GM19099 (cell line): ENCODE results near the gene MYO18A.

ENCODE experiments used
- POLR2A ChIP-seq: IDR thresholded peaks from 3 replicates; pipeline ENCODE4 v1.6.1; 2011; ENCODE audit warnings: low read depth; ENCODE audit not compliant: insufficient read length; ENCODE audit errors: extremely low read depth

Gene MYO18A

DNA sequence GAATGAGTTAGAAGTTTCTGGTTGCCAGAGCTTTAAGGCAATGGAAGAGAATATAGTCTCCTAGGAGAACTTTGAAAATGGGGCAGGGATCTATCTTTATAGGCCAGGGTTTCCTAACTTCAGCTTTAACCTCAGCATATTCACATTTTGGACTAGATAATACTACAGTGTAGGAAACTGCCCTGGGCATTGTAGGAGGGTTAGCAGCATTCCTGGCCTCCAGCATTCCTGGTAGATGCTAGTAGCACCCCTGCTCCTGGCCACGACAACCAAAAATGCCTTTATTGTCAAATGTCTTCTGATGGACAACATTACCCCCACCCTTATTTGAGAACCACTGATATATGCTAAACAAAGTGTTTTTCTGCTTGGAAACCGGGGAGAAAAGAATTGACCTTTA is 27.8 kb upstream of the MYO18A start:
- no peak for TF ChIP-seq POLR2A

DNA sequence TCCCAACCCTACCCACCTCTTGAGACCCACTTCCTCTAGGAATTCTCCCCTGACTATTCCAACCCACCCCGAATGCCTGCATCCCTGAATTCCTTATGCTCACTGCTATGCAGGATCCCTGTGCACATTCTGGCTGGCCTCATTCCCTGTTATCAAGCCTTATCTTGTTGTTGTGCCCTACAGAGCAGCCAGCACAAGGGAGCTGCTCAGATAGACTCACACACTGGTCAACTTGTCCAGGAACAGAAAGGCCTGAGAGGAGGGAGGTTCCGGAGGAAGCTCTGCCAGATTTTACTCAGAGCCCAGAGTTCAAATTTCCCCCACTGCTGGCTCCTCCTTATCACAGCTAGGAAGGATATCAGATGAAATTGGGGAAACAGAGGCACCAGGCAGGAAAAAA is 24.8 kb upstream of the MYO18A start:
- no peak for TF ChIP-seq POLR2A

DNA sequence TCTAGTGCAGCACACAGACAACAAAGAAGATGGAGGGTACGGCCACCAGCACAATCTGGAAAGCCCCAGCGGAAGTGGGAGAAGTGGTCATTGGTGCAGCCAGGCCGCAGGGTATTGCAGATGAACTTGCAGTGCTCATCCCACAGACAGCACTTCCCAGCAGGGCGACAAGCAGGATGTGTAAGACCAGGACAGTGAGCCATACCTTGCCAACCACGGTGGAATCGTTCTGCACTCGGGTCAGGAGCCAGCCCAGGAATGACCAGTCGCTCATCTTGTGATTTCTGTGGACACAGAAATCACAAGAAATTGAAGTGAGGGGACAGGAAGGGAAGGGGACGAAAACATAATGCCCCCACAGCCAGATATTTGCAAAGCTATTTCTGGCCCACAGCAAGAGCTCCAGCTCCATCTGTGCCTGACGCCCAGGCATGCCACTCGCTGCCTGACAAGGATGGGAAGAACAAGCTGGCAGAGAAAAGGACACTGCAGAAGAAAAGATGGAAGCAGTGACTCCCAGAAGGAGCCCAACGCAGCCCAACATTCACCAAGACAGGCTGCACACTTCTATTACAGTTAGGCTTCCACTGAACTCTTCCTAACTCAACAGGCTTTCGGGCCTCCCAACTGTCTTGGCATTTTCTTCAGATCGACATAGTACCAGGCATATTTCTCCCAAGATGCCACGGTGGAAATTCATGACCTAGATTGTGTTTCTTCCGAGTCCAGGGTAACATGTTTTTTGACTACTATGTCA is 17.5 kb upstream of the MYO18A start:
- TF ChIP-seq POLR2A = no peak

DNA sequence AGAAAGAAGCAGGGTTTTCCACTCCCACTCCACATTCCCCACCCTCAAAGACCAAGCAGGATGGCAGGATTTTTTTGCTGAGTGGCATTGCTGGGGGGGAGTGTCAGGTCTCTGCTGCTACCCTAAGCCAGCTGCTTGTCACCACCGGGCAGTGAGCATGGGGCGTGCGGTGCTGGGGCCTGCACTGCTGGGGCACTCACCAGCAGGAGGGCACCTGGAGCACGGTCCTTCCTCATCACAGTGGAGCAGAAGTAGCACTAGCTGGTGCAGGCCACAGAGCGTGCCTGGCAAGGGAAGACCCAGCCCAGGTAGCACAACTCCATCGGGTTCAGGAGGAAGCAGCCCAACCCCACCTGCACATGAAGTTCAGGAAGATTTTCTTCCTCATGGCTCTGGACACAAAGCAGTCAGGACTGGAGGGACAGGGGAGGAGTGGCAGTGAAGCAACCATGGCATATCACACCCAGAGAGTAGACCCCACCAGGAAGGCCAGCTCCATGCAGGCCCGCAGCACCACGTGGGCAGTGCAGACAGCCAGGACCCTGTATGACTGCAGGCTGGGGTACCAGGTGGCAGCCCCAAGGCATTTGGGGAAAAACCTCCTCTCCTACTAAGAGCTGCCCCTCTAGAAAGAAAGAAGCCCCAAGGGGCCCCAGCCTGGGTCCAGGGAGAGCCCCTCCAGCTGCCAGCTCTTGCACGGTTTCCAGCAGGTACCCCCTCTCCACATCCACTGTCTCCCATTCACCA is 16.7 kb upstream of the MYO18A start:
- no peak for TF ChIP-seq POLR2A

DNA sequence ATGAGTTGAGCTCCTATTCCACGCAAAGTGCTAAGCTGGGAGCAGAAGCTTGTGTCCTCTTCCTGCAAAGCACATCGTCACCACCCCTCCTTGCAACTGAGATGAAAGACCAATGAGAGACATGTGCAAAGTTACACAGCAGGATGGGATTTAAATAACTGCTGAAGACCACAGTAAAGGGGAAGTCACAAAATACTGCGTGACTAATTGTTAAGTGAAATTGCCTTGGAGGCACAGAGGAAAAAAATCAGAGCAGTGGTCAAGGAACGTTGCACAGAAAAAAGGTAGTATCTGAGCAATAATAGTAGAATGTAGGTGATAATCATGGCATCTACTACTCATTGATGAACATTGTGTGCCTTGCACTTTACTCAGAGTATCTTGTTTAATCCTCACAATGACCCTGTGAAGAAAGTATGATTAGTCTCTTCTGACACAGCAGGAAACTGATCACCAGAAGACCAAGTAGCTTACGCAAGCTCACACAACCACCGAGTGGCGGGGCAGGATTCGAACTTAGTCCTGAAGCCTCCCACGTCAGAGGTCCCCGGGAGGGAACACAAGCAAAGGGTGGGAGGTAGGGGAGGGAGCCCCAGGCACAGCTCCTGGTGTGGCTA is 15.4 kb upstream of the MYO18A start:
- TF ChIP-seq POLR2A = no peak

DNA sequence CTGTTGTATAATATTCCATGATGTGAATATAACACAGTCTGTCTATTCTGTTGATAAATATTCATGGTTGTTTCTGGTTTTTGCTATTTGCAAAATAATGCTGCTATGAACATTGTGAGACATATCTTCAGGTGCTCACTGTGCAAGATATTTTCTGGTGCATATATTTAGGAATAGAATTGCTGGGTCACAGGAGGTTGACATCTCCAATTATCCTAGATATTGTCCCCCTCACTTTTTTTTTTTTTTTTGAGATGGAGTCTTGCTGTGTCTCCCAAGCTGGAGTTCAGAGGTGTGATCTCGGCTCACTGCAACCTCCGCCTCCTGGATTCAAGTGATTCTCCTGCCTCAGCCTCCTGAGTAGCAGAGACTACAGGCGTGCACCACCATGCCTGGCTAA is 14.5 kb upstream of the MYO18A start:
- no peak for TF ChIP-seq POLR2A

DNA sequence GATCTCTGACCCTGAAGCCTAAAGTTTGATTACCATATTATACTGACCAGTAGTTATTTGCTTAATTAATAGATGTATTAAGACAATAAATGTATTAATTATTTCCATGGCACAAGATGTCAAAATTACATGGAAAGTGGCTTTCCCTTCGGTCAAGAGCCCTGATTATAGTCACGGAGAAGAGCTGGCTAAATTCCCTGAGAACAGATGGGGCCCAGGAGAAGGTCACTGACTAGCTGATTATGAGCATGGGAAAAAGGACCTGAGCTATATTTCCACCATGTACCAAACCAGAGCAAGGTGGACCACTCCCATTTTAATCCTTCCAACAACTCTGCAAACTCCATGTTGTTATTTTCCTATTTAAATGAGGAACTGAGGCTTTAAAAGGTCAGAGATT is 12.9 kb upstream of the MYO18A start:
- no peak for TF ChIP-seq POLR2A

DNA sequence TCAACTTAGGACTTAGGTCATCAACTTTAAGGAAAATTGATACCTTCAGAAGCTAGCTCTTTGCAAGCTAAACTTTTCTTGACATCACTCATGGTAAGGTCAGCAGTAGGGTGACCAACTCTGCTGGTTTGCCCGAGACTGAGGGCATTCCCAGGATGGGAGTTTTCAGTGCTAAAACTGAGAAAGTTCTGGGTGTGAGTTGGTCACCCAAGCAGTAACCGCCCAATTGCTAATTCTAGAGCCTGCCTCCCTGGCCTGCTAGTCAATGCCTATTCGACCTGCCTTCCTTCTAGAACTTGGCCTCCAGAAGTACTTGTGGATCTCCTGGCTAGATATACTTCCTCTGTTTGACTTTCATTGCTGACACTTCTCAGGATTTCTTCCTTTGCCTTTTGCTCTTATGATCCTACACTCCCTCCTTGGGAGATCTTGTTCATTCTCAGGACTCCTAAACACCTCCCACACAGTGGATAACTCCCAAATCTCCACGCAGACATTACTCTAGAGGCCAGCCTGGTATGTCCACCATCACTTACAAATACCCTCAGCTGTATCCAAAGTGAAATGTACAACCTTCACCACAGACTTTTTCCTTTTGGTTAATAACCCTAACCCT is 10.5 kb upstream of the MYO18A start:
- TF ChIP-seq POLR2A = no peak

DNA sequence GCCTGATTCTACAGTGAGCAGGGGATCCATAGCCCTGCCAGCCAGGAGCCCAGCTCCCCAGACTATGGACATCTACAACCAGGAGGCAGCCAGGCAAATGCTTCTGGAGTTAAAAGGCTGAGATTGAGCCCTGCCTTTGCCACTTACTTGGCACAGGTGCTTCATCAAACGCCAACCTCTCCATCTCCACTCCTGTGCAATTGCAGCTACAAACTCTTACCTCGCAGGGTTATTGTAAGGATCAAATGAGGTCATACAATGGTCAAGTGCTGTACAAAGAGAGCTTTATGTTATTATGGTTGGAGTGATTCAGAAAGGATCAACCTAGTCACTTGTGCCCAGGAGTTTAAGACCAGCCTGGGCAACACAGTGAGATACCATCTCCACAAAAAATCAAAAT is 9.8 kb upstream of the MYO18A start:
- TF ChIP-seq POLR2A = no peak

DNA sequence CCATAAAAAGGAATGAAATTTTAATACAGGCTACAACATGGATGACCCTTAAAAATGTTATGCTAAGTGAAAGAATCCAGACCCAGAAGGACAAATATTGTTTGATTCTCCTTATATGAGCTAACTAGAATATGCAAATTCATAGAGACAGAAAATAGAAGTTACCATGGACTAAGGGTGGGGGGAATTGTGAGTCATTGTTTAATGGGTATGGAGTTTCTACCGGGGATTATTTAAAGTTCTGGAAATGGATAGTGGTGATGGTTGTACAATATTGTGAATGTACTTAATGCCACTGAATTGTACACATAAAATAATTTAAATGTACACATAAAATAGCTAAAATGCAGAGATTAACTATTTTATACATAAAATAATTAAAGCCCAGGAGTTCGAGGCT is 9.2 kb upstream of the MYO18A start:
- no peak for TF ChIP-seq POLR2A

DNA sequence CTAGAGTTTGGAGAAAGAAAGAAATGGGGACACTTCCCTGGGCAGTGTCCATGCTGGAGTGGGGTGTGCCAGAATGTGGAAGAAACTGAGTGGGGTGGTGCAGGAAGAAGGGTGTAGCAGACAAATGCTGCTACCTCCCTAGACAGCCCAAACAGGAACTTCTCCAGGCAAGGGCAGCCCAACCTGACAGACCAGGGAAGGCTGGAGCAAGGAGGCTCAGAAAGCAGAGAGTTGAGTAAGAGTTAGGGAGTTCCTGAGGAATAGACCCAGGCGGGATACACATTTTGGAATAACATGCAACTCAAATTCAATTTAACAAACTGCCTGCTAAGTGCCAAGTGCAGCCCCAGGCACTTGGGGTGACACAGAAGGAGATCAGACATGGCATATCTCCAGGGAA is 1.0 kb upstream of the MYO18A start:
- TF ChIP-seq POLR2A = no peak

DNA sequence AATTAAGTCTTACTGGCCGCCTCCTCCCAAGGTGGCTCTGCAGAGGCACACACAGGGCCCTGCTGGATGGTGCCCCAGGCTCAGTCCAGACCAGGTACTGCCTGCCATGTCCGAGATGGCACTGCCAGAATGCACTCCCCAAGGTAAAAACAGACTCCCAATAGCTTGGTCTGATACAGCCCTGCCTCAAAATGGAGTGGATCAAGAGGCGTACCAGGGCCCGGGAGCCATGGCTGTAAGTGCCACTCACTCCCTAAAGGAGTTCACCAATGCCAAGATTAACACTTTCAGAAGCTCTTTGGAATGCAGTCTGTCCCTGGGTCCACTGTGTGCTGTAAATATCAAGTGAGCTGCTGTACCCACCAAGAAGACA is 576 bp upstream of the MYO18A start:
- no peak for TF ChIP-seq POLR2A

DNA sequence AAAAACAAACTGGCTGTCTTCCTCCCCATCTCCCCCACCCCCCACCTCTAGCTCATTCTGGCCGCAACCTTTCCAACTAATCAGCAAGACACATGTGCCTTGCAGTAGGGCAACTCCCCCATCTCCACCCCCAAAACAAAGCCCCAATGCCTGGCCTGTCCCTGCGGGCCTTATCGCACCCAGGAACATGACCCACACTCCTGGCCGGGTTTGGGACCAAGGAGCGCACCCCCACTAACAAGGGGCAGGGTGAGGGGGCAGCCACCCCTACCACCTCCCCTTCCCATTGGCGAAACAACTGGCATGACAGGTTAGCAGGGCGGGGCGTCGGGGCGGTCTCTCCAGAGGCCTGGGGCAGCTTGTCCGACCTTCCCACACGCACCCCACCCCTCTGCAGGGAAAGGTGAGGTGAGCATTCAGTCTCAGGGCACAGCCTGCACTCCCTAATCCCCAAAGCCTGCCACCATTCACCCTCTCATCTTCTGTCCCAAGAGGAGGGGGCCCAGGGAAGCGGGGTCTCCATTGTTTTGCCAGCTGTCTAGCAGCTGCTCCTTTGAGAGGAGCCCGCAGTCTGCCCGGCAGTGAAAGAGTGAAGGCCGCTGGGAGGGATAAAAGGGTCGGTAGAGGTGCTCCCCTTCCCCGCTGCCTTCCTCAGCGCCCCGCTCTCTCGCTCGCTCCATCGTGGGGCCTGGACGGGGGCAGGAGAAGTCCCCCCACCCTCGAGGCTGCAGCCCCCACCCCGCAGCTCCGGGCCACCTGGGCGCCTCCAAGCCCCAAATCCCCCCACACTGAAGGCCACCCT is 765 bp downstream of the MYO18A start:
- no peak for TF ChIP-seq POLR2A

DNA sequence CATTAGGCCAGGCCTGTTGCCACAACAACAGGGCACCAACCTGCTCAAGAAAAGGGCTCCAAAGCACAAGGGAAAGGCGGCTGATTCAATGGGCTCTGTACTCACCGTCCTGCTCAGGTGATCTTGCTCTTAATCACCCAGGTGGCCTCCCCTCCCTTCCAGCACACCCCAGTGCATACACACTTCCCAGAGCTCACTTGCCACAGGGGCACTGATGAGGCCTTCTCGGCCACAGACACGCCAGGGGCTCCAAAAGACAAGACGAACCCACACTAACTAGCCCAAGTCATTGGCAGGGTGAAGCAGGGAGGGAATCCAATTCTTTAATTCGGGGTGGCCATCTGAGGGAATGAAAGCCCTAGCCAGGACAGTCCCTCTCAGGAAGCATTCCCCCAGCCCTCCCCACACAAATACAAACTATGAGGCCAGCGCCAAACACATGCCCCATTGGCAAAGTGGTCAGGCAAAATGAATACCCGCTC is 1.4 kb downstream of the MYO18A start:
- no peak for TF ChIP-seq POLR2A
